CMK (cell line): ENCODE data around the gene TBL1Y.
"Not testable (repeated sequence)": the region's sequence is repeated elsewhere in the genome, so short reads cannot be mapped to it uniquely, and the experiment has no call there.

ENCODE experiments used
- DNase-seq: peaks from one replicate; pipeline ENCODE4 v3.0.0-alpha.2; 2010; ENCODE audit warnings: low read depth

Gene TBL1Y

GRCh38 chrY:6910372-6911252 lies at the start of gene TBL1Y:
Gene TBL1Y (plus strand): TSS chrY:6910697. CDS start chrY:7025085, 114,388 bp downstream.
- DNase-seq = no peak

- no peak for DNase-seq
These were observed 16.0 kb upstream of the TBL1Y start for GRCh38 chrY:6894496-6894895.

- no peak for DNase-seq
These were observed 15.3 kb upstream of the TBL1Y start for GRCh38 chrY:6895236-6895635.

GRCh38 chrY:6902116-6902515 lies 8.4 kb upstream of the TBL1Y start:
- DNase-seq = not testable (repeated sequence)

- no peak for DNase-seq
These were observed 2.9 kb upstream of the TBL1Y start for GRCh38 chrY:6907591-6907990.

- not testable (repeated sequence) for DNase-seq
These were observed 2.5 kb upstream of the TBL1Y start for GRCh38 chrY:6908021-6908420.

- no peak for DNase-seq
These were observed 1.4 kb upstream of the TBL1Y start for GRCh38 chrY:6909118-6909521.

GRCh38 chrY:6909856-6910255 lies 641 bp upstream of the TBL1Y start:
- DNase-seq = no peak

GRCh38 chrY:6911253-6911881 lies 870 bp downstream of the TBL1Y start, which contains the start of gene AMELY:
Gene AMELY (minus strand): TSS chrY:6911752. CDS start chrY:6872608, 39,144 bp downstream.
- DNase-seq = no peak

- DNase-seq = no peak
These were observed 2.9 kb downstream of the TBL1Y start for GRCh38 chrY:6913362-6913761.

GRCh38 chrY:6921061-6921460 lies 10.6 kb downstream of the TBL1Y start:
- no peak for DNase-seq

GRCh38 chrY:6928265-6928664 lies 17.8 kb downstream of the TBL1Y start:
- DNase-seq = no peak

GRCh38 chrY:6929237-6929636 lies 18.7 kb downstream of the TBL1Y start:
- no peak for DNase-seq

- no peak for DNase-seq
These were observed 21.4 kb downstream of the TBL1Y start for GRCh38 chrY:6931779-6932396.

GRCh38 chrY:6935497-6935896 lies 25.0 kb downstream of the TBL1Y start:
- DNase-seq = no peak

- no peak for DNase-seq
These were observed 37.2 kb downstream of the TBL1Y start for GRCh38 chrY:6947695-6948094.

GRCh38 chrY:6948378-6948777 lies 37.9 kb downstream of the TBL1Y start:
- no peak for DNase-seq

GRCh38 chrY:6949947-6950346 lies 39.5 kb downstream of the TBL1Y start:
- no peak for DNase-seq

GRCh38 chrY:6964732-6965131 lies 54.2 kb downstream of the TBL1Y start:
- DNase-seq = peak; percentile 24

- DNase-seq = no peak
These were observed 56.0 kb downstream of the TBL1Y start for GRCh38 chrY:6966521-6966920.

- DNase-seq = no peak
These were observed 57.2 kb downstream of the TBL1Y start for GRCh38 chrY:6967736-6968135.

GRCh38 chrY:6968191-6968590 lies 57.7 kb downstream of the TBL1Y start:
- DNase-seq = no peak
